ENCODE measurements around the gene ART1.

Gene ART1

DNA sequence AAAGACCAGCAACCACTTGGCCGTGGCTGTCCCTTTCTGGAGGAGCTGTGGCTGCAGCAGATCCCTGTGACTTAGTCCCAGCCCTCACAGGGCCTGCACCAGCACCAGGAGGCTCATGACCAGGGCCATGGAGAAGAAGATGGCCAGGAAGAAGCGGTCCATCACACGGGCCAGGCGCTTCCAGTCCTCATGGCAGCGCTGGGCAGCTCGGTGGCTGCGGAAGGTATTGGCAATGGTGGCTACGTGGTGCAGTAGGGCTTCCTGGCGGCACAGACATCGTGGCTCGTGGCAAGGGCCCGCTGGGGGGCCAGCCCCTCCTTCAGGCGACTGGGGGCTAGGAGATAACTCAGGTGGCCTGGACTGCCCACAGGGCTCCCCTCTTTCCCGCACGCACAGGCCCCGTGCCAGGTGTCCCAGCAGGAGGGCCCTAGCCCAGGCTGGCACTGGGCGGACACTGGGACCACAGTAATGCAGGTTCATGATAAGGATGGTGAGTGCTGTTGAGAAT is 21.1 kb downstream of the ART1 start:
- no peak for DNase-seq

GRCh38 chr11:3667149-3668035 is 22.5 kb downstream of the ART1 start:
- no peak for DNase-seq

DNA sequence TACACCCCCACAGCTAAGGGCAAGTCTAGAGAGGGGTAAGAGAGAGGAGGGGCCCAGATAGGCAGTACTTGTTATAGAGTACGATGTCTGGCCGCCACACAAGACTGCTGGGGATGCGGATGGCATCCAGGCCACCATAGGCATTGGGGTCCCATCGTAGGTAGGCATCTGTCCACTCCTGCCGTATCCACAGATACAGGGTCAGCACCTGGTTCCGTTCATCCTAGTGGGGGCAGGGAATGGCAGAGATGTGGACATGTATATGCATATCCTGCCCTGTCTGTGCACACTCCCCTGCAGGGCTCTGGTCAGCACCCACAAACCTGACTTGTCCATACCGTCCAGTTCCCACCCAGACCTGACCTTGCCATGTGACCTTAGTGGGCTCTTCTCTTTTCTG is 24.2 kb downstream of the ART1 start:
- no peak for DNase-seq

DNA sequence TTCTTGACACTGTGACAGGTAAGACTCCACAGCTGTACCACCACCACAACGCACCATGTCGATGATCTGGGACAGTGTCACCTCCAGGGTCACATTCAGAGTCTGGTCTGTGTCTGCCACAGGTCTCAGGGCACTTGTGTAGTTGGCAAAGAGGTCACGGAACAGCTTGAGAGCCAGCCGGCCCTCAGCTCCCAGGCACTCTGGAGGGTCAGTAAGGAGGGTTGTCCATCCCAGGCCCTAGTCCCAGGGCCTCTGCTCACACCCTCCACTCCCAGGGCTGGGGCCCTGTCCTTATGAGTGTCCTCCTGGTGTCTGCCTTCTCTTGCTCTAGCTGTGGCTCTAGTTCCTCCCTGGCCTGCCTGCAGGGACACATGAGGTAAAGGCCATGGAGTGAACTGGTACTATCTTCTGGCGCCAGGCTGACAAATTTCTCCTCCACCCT is 24.8 kb downstream of the ART1 start:
- no peak for DNase-seq

DNA sequence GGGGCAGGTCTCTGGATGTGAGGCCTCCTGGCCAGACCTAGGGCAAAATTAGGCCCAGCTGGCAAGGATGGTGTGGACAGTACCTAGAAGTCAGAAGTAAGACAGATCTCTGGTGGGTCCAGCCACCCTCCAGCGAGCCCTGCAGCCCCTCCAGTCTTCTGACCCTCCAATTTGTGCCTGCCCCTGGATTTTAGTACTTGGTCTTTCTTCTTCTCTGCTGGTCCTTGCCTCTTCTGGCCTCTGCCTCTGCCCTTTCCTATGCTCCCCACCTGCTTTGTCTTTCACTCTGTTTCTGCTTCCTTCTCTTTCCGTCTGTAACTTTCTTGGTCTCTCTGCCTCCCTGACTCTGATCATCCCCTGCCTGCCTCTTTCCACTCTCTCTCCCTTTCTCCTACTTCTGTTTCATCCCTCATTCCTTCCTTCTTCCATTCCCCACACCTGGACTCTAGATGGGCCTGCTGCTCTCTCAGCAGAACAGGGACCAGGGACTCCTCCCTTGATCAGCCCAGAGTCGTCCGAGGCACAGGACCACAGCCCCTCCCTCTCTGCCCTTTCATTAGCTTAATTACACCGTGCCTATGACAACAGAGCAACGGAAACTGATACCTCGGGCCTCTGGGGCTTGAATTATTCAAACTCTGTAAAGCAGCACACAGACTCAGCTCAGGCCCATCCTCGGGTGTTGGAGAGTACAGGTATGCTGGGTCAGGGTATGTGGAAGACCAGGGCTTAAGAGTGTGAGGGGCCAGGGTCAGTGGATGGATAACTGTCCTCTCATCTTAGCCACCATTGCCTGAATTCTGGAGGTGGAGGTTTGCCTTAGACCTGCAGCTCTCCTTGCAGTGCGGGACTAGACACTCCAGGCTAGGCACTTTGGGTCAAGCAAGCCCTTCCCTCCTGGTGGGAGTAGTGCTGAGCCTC is 26.7 kb downstream of the ART1 start, which contains the start of gene CHRNA10:
CHRNA10 (minus strand) TSS at position 51 of the 921 bp plus-strand sequence. CDS start 72 bp downstream, outside the sequence.
- no peak for DNase-seq

DNA sequence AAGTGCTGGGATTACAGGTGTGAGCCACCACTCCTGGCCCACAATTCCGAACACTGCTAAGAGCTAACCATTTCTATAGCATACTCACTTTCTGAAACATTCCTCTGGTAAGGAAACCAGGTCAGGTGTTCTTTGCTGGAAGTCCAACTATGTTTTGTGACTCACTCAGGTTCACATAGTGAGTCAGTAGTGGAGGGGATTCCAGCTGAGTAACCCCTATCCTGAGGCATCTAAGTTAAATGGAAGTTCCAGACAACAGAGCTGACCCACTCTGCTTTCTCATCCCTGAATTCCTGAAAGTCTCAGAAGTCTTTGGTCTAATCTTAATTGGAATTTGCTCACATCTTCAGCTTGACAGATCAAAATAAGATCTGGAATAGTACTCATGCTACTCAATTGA is 29.3 kb downstream of the ART1 start:
- DNase-seq, result no peak

DNA sequence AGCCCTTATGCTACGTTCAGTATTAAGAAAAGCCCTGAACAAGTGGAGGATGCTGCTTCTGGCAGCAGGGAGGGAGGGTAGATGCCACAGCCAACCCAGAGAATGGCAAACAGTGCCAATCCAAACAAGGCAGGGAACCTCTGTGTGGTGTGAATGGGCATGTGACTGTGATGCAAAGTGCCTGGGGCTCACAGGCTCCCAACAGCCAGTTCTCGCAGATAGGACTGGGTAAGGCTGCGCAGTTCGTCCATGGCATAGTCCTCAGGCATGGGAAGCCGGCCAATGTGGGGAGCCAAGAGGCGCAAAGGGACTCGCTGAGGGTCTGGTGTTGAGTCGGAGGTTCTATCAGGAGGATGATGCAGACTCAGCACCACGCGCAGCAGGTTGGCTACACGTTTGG is 31.0 kb downstream of the ART1 start:
- no peak for DNase-seq

- no peak for DNase-seq
These were observed 34.1 kb downstream of the ART1 start for GRCh38 chr11:3679077-3679476.

DNA sequence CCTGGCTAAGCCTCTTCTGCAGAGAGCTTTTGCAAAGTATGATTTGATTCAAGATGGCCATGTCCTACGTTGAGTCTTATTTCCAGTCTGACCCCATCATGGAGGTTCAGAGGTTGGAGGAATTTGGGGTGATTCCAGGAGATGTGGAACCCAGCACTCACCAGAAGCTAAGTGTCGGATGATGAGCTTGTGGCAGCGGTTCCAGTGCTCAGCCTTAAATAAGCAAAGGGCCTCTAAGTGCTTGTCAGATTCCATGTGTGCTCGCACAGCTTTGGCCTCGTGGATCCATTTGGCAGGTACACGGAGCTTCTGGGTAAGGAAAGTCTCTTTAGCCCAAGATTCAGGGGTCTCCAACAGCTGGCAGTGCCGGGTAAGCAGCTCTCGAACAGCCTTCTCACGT is 38.1 kb downstream of the ART1 start:
- DNase-seq, result no peak

DNA sequence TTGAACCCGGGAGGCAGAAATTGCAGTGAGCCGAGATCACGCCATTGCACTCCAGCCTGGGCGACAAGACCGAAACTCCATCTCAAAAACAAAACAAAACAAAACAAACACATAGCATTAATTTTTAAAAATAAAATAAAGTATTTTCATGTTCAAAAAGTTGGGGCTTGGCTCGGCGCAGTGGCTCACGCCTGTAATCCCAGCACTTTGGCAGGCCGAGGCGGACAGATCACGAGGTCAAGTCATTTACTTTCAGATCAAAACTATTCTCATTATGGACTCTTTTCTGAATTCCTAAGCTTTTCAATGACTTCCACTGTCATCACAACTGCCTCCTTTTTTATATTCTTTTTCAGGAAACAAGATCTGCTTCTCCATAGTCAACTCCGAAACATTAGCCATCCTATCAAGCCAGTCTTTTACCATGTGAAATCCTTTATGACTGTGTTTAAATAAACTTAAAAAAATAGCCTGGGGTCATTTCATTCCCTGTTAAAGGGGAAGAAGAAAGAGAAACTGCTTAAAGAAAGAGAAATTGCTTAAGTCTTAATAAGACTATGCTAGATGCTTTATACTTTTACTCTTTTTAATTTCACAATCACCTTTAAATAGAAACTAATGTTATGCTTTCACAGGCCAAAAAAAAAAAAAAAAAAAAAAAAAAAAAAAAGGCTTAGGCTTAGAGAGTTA is 39.3 kb downstream of the ART1 start:
- no peak for DNase-seq

DNA sequence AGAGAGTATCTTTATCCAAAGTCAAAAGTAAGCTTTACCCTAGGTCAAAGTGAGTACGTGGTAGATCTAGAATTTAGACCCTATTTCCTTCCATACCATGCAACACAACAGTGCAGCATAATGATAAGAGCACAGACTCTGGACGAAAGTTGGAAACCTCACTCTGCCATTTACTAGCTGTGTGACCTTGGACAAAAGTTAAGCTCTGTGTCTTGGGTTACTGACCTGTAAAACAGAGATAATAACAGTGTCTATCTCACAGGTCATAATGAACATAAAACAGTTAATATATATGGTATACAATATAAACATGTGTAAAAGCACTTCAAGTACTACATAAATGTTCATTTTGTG is 39.9 kb downstream of the ART1 start:
- DNase-seq, result no peak

DNA sequence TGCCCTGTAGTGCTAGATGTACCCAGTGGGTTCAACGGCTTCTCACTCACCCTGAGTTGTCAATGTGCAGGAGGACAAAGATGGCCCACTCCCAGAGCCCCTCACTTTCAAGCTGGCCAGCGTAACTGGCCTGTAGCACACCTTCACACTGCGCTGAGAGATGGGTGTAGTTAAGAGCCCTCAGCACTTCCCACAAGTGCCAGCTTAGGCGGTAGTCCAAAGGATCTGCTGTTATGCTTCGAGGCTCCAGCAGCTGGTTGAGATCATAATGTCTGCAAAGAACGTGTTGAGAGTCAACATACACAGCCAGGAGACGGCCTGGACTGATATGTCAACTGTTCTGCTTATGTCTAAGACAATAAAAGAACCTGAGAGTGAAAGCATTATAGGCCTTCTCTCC is 41.0 kb downstream of the ART1 start:
- no peak for DNase-seq

- DNase-seq, result no peak
These were observed 41.8 kb downstream of the ART1 start for GRCh38 chr11:3686751-3687150.

DNA sequence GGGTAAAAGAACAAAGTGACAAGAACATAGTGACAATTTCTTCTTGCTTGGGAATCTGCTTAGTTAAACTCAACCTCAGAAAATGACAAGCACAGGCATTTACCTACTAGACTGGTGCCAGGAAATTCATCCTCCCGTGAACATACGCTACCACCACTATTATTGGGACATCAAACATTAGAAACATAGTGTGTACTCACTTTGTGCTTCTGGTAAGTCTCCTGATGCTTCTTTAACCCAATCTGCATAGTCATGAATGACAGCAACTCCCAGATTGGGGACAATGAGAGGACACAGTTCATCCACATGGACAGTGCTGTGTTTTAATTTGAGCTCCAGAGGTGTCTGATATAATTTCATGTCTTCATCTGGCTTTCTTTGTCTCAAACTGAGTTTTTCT is 55.5 kb downstream of the ART1 start:
- DNase-seq, result no peak

GRCh38 chr11:3700910-3701309 is 56.0 kb downstream of the ART1 start:
- no peak for DNase-seq

DNA sequence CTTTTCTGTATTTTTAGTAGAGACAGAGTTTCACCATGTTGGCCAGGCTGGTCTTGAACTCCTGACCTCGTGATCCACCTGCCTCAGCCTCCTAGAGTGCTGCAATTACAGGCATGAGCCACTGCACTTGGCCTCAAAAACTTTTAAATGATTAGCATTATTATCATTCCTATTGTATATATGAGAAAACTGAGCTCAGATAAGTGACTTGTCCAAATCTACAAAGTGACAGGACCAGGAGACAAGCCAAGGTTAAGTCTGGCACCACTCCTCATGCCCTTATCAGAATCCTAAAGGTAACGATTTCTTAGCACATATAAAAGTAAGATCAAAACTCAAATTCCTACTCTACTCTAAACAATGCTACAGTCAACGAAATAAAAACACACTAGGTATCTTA is 58.5 kb downstream of the ART1 start:
- DNase-seq, result no peak

- no peak for DNase-seq
These were observed 62.2 kb downstream of the ART1 start for GRCh38 chr11:3707176-3707575.

- no peak for DNase-seq
These were observed 65.0 kb downstream of the ART1 start for GRCh38 chr11:3709977-3710376.

DNA sequence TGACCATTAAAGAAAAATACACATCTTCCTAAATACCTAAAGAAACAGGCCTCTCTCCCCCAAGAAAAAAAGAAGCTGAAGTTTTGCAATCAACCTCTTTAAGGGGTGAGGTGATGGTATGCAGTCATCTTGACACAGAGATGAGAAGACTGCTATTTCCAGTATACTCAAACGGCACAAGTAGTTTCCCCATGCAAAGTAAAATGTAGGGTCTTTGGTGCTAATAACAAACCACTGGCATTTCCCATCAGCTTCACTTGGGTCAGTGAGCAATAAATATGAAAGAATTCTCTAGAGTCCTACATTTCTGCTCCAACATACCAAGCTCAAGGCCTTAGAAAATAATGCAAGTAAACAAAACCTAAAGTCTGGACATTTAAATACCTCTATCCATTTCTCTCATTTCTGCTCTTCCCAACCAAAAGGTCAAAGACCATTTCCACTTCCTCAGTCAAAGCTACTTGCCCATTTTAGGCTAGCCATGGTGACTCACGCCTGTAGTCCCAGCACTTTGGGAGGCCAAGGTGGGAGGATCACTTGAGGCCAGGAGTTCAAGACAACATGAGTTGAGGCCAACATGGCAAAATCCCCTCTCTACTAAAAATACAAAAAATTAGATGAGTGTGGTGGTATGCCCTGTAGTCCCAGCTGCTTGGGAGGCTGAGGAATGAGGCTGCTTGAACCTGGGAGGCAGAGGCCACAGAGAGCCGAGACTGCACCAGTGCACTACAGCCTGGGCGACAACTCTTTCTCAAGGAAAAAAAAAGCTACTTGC is 65.7 kb downstream of the ART1 start:
- DNase-seq, result no peak

GRCh38 chr11:3712274-3712673 is 67.3 kb downstream of the ART1 start:
- DNase-seq, result no peak
